HG03280 (cell line): ENCODE results near the gene SLC25A3.

Experiments
- ATAC-seq: cut with Tn5 transposase; IDR thresholded peaks from one replicate; pipeline ENCODE4 v1.9.1; 2021; ENCODE audit warnings: mild to moderate bottlenecking, moderate library complexity; ENCODE audit not compliant: unreplicated experiment

SLC25A3 gene

DNA sequence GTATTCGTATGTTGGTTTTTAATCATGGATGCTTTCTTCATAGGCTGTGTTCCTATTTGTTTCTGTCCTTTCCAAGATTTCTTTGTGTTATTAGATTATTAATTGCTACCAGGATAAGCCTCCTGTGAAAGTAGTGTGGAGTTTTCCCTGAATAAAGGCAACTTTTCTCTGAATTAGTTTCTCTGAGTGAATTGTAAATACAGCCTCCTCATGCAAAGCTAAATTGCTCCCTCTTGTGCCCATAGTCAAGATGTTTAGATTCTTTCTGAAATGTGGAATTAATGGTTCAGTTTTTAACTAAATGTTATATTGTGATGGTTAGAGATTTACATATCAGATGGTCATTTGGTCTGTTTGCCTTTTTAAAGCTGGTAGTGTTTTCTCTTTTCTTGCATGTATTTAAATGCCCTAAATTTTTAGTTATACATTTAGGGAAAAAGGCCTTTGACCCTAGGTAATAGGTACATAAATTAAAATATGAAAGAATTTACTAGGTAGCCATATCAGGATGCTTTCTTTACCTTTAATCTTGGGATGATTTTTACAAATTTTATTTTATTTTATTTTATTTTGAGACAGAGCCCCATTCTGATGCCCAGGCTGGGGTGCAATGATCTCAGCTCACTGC is 60.5 kb downstream of the SLC25A3 start:
- ATAC-seq: no peak
